NCI-H748 (cell line): ENCODE data around the gene APBB2.

Experiments used
- DNase-seq: peaks from one replicate; lab custom pipeline; 2025; ENCODE audit not compliant: unreplicated experiment; lab: John Stamatoyannopoulos, UW

APBB2 gene

GRCh38 chr4:41216294-41217019 is 2.1 kb upstream of the APBB2 start:
- peak; percentile 86 for DNase-seq

- DNase-seq, result no peak
Observed at GRCh38 chr4:41215969-41216293, 1.6 kb upstream of the APBB2 start.

GRCh38 chr4:41215155-41215554 is 813 bp upstream of the APBB2 start:
- no peak for DNase-seq

GRCh38 chr4:41214825-41215146 is 444 bp upstream of the APBB2 start:
- DNase-seq, result no peak

GRCh38 chr4:41213625-41214135 is 662 bp downstream of the APBB2 start:
- peak; percentile 65 for DNase-seq

GRCh38 chr4:41212616-41213203 is 1.6 kb downstream of the APBB2 start:
- DNase-seq, result peak; percentile 62

- no peak for DNase-seq
Observed at GRCh38 chr4:41211951-41212615, 2.3 kb downstream of the APBB2 start.

- no peak for DNase-seq
Observed at GRCh38 chr4:41209901-41210300, 4.4 kb downstream of the APBB2 start.

- no peak for DNase-seq
Observed at GRCh38 chr4:41209187-41209586, 5.2 kb downstream of the APBB2 start.

- no peak for DNase-seq
Observed at GRCh38 chr4:41207291-41207831, 7.0 kb downstream of the APBB2 start.

GRCh38 chr4:41205854-41206460 is 8.4 kb downstream of the APBB2 start:
- DNase-seq, result no peak

GRCh38 chr4:41205130-41205529 is 9.2 kb downstream of the APBB2 start:
- DNase-seq, result no peak

GRCh38 chr4:41204400-41204978 is 9.9 kb downstream of the APBB2 start:
- no peak for DNase-seq

GRCh38 chr4:41203841-41204240 is 10.5 kb downstream of the APBB2 start:
- no peak for DNase-seq

GRCh38 chr4:41202820-41203568 is 11.3 kb downstream of the APBB2 start:
- no peak for DNase-seq

GRCh38 chr4:41202356-41202755 is 12.0 kb downstream of the APBB2 start:
- DNase-seq, result no peak

- no peak for DNase-seq
Observed at GRCh38 chr4:41200486-41201017, 13.8 kb downstream of the APBB2 start.

GRCh38 chr4:41199788-41200187 is 14.6 kb downstream of the APBB2 start:
- no peak for DNase-seq

- DNase-seq, result no peak
Observed at GRCh38 chr4:41197996-41198395, 16.3 kb downstream of the APBB2 start.

- DNase-seq, result no peak
Observed at GRCh38 chr4:41197495-41197894, 16.8 kb downstream of the APBB2 start.
